HEK293T (cell line): ENCODE results near the gene CSNK2A1.
"Not testable (repeated sequence)": the region's sequence is repeated elsewhere in the genome, so short reads cannot be mapped to it uniquely, and the experiment has no call there.

ENCODE experiments used
- CTCF ChIA-PET: fragments of 350-600 bp; formaldehyde crosslinking; extraction: SDS; loops from one replicate; lab custom pipeline; 2021; ENCODE audit warnings: antibody characterized with exemption, inconsistent platforms; lab: Yijun Ruan, JAX
- POLR2A ChIA-PET: fragments of 350-600 bp; formaldehyde crosslinking; extraction: SDS; loops from one replicate; lab custom pipeline; 2020; ENCODE audit warnings: antibody characterized with exemption, inconsistent platforms; lab: Yijun Ruan, JAX
- DNase-seq: peaks from one replicate; pipeline ENCODE4 v3.0.0; 2012; ENCODE audit warnings: mixed read lengths; ENCODE audit errors: extremely low spot score
- ARNT ChIP-seq: fragments of 450-650 bp; IDR thresholded peaks from 2 replicates; pipeline ENCODE4 v1.6.1; 2017; ENCODE audit warnings: mild to moderate bottlenecking
- BHLHE40 ChIP-seq: fragments of 450-650 bp; IDR thresholded peaks from 2 replicates; pipeline ENCODE4 v1.6.1; 2016; ENCODE audit warnings: mild to moderate bottlenecking, moderate library complexity, borderline replicate concordance
- CTBP1 ChIP-seq: fragments of 450-650 bp; IDR thresholded peaks from 2 replicates; pipeline ENCODE4 v1.6.1; 2016; ENCODE audit warnings: borderline replicate concordance
- ELF4 ChIP-seq: fragments of 450-650 bp; IDR thresholded peaks from 2 replicates; pipeline ENCODE4 v1.6.1; 2017; ENCODE audit warnings: antibody characterized with exemption
- FOXA1 ChIP-seq: fragments of 450-650 bp; IDR thresholded peaks from 2 replicates; pipeline ENCODE4 v1.6.1; 2016; ENCODE audit warnings: mild to moderate bottlenecking
- FOXK2 ChIP-seq: fragments of 450-650 bp; IDR thresholded peaks from 2 replicates; pipeline ENCODE4 v1.6.1; 2016; ENCODE audit warnings: mild to moderate bottlenecking
- FOXM1 ChIP-seq: fragments of 450-650 bp; IDR thresholded peaks from 2 replicates; pipeline ENCODE4 v1.6.1; 2017; ENCODE audit warnings: mild to moderate bottlenecking, borderline replicate concordance
- HDGF ChIP-seq: fragments of 450-650 bp; IDR thresholded peaks from 2 replicates; pipeline ENCODE4 v1.6.1; 2017; ENCODE audit warnings: antibody characterized with exemption, borderline replicate concordance
- L3MBTL2 ChIP-seq: fragments of 450-650 bp; conservative IDR thresholded peaks from 2 replicates; pipeline ENCODE4 v1.6.1; 2016; ENCODE audit warnings: mild to moderate bottlenecking
- LEF1 ChIP-seq: fragments of 450-650 bp; IDR thresholded peaks from 2 replicates; pipeline ENCODE4 v1.6.1; 2017; ENCODE audit warnings: mild to moderate bottlenecking, borderline replicate concordance
- NFRKB ChIP-seq: fragments of 450-650 bp; IDR thresholded peaks from 2 replicates; pipeline ENCODE4 v1.6.1; 2016; ENCODE audit warnings: mild to moderate bottlenecking, moderate library complexity
- PKNOX1 ChIP-seq: fragments of 450-650 bp; IDR thresholded peaks from 2 replicates; pipeline ENCODE4 v1.6.1; 2016
- SP1 ChIP-seq: fragments of 450-650 bp; IDR thresholded peaks from 2 replicates; pipeline ENCODE4 v1.6.1; 2017
- SUZ12 ChIP-seq: fragments of 450-650 bp; IDR thresholded peaks from 2 replicates; pipeline ENCODE4 v1.6.1; 2016; ENCODE audit warnings: mild to moderate bottlenecking
- TARDBP ChIP-seq: fragments of 450-650 bp; IDR thresholded peaks from 2 replicates; pipeline ENCODE4 v1.6.1; 2016
- ZNF384 ChIP-seq: fragments of 450-650 bp; IDR thresholded peaks from 2 replicates; pipeline ENCODE4 v1.6.1; 2016

The CSNK2A1 gene

DNA sequence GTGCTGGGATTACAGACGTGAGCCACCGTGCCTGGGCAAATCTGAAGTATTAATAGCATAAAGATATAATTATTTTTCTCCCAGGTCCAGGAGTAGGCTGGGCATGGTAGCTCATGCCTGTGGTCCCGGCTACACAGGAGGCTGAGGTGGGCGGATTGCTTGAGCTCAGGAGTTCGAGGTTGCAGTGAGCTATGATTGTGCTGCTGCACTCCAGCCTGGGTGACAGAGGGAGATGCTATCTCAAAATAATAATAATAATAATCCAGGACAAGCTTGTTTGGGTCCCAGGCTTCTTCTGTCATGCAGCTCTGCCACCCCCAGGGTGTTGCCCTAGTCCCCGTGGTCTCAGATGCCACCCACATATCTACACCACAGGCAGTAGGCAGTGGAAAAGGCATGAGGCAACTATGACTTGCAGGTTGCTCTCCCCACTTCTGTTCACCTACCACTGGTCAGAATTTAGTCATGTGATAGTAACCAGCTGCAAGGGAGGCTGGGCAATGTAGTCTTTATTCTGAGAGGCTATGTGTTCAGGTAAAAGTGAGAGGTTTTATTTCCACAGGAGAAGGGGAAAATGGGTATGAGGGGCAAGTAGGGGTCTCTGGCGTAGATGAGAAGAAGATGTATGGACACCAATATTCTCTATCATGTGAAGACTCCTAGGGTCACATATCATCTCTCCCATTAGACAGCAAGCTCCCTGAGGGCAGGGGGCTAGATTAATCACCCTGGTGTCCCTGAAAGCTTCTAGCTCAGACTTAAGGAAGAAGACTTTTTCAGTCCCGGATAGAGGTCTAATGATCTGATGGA, 40.8 kb upstream of the CSNK2A1 start:
- TF ChIP-seq HDGF (no peak), FOXA1 (no peak), ZNF384 (no peak)
- DNase-seq = no peak
- POLR2A ChIA-PET = no interaction called here
- CTCF ChIA-PET = interaction anchor here (1.2 kb wide), 1 partner anchor 61 kb away, joined by 3 read pairs; no protein-coding TSS in a partner anchor

GRCh38 chr20:582204-582603, 38.6 kb upstream of the CSNK2A1 start:
- DNase-seq = no peak
- ChIA-PET CTCF (no interaction called here), POLR2A (no interaction called here)
- no peak for TF ChIP-seq BHLHE40
- TF ChIP-seq ELF4 = no peak
- TF ChIP-seq HDGF = no peak
- TF ChIP-seq NFRKB = no peak
- TF ChIP-seq PKNOX1 = no peak
- TF ChIP-seq CTBP1 = no peak
- no peak for TF ChIP-seq FOXM1
- TF ChIP-seq ZNF384 = no peak
- TF ChIP-seq L3MBTL2 = no peak
- TF ChIP-seq ARNT = no peak
- no peak for TF ChIP-seq LEF1
- TF ChIP-seq FOXK2 = no peak

DNA sequence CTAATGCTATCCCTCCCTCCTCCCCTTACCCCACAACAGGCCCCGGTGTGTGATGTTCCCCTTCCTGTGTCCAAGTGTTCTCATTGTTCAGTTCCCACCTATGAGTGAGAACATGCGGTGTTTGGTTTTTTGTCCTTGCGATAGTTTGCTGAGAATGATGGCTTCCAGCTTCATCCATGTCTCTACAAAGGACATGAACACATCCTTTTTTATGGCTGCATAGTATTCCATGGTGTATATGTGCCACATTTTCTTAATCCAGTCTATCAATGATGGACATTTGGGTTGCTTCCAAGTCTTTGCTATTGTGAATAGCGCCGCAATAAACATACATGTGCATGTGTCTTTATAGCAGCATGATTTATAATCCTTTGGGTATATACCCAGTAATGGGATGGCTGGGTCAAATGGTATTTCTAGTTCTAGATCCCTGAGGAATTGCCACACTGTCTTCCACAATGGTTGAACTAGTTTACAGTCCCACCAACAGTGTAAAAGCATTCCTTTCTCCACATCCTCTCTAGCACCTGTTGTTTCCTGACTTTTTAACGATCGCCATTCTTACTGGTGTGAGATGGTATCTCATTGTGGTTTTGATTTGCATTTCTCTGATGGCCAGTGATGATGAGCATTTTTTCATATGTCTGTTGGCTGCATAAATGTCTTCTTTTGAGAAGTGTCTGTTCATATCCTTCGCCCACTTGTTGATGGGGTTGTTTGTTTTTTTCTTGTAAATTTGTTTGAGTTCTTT, 35.5 kb upstream of the CSNK2A1 start:
- CTCF ChIA-PET, POLR2A ChIA-PET, DNase-seq: not testable (repeated sequence)

GRCh38 chr20:577167-577791, 33.7 kb upstream of the CSNK2A1 start:
- TF ChIP-seq FOXA1 (no peak), L3MBTL2 (no peak), ZNF384 (no peak), SP1 (no peak), SUZ12 (no peak), PKNOX1 (no peak), HDGF (no peak), ELF4 (no peak), BHLHE40 (no peak), TARDBP (no peak), NFRKB (no peak), ARNT (no peak), CTBP1 (no peak), FOXM1 (no peak), FOXK2 (no peak)
- ChIA-PET POLR2A (no interaction called here), CTCF (interaction anchor here (1.0 kb wide), 2 partner anchors 10 to 15 kb away, joined by 3 to 4 read pairs; no protein-coding TSS in a partner anchor)
- peak; percentile 45 for DNase-seq

DNA sequence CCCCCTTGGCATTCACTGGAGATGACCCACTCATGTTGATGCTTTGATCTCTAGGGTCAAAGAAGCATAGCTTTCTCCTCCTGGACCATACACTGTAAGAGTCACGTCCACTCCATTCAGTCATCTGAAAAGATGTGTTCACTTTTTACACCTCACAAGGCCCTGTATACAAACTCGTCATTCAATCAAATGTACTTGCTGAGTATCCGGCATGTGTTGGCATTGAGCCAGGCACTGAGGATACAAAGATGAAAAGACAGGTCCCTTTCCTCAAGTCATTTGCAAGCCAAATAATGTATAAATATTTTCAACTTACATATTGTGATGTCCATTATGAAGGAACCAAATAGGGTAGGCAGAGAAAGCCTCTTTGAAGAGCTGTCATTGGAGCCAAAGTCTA, 32.6 kb upstream of the CSNK2A1 start:
- TF ChIP-seq LEF1 (no peak), FOXM1 (no peak), L3MBTL2 (no peak), SP1 (no peak), CTBP1 (no peak), FOXA1 (no peak), ARNT (no peak), ZNF384 (no peak), SUZ12 (no peak), HDGF (no peak), NFRKB (no peak), TARDBP (no peak)
- POLR2A ChIA-PET = no interaction called here
- CTCF ChIA-PET = interaction anchor here (0.8 to 1.0 kb wide), 3 partner anchors 12 to 69 kb away, joined by 3 to 4 read pairs (median 4); no protein-coding TSS in a partner anchor
- DNase-seq = no peak

GRCh38 chr20:575230-575629, 31.6 kb upstream of the CSNK2A1 start:
- ChIA-PET CTCF (interaction anchor here (0.8 kb wide), 3 partner anchors 11 to 221 kb away, joined by 3 to 4 read pairs (median 4); no protein-coding TSS in a partner anchor), POLR2A (no interaction called here)
- TF ChIP-seq ZNF384 (no peak), L3MBTL2 (no peak), LEF1 (no peak), BHLHE40 (no peak)
- no peak for DNase-seq
